Measurements from ENCODE around the gene PDE4D.

GRCh38 chr5:59151162-59151889 lies 742.2 kb downstream of the PDE4D start:
- TF ChIP-seq CTCF (optimal IDR thresholded peaks at IDR 0.05 in 1 of 3, IDR thresholded peaks at IDR 0.05 in 1 of 3, conservative IDR thresholded peaks at IDR 0.05 in 1 of 3; ENCODE audit: extremely low read depth in 1 of 3, insufficient read depth in 2 of 3, low read length in 3 of 3) (no peak), EZH2 (IDR thresholded peaks at IDR 0.05; ENCODE audit: low read length) (no peak)
